Activated CD4-positive, CD25-positive, alpha-beta regulatory T cell treated with anti-CD3 and anti-CD28 coated beads, Interleukin-2, amount 50 U/mL, for 72 hours (primary cell): ENCODE results near the gene MFSD12.
"Not testable (repeated sequence)": the region's sequence is repeated elsewhere in the genome, so short reads cannot be mapped to it uniquely, and the experiment has no call there.

Source experiments
- DNase-seq: peaks from one replicate; pipeline ENCODE4 v3.0.0; 2021

Gene MFSD12

DNA sequence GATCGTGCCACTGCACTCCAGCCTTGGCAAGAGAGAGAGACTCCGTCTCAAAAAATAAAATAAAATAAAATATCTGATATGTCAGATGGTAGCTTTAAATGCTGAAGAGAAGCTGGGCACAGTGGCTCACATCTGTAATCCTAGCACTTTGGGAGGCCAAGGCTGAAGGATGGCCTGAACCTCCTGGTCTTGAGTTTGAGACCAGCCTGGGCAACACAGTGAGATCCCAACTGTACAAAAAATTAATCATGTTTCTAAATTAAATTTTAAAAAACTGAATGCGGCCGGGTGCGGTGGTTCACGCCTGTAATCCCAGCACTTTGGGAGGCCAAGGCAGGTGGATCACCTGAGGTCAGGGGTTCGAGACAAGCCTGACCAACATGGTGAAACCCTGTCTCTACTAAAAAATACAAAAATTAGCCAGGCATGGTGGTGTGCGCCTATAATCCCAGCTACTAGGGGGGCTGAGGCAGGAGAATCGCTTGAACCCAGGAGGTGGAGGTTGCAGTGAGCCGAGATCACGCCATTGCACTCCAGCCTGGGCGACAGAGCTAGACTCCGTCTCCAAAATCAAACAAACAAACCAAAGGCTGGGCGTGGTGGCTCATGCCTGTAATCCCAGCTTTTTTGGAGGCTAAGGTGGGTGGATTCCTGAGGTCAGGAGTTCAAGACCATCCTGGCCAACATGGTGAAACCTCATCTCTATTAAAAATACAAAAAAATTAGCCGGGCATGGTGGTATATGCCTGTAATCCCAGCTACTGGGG, 26.8 kb upstream of the MFSD12 start:
- not testable (repeated sequence) for DNase-seq

DNA sequence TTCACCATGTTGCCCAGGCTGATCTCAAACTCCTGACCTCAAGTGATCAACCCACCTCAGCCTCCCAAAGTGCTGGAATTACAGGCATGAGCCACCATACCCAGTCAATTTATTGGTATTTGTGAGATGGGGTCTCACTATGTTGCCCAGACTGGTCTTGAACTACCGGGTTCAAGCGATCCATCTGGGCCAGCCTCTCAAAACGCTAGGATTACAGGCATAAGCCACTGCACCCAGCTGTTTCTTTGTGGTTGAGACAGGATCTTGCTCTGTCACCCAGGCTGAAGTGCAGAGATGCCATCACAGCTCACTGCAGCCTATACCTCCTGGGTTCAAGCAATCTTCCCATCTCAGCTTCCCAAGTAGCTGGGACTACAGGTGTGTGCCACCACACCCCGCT, 24.4 kb upstream of the MFSD12 start:
- not testable (repeated sequence) for DNase-seq

DNA sequence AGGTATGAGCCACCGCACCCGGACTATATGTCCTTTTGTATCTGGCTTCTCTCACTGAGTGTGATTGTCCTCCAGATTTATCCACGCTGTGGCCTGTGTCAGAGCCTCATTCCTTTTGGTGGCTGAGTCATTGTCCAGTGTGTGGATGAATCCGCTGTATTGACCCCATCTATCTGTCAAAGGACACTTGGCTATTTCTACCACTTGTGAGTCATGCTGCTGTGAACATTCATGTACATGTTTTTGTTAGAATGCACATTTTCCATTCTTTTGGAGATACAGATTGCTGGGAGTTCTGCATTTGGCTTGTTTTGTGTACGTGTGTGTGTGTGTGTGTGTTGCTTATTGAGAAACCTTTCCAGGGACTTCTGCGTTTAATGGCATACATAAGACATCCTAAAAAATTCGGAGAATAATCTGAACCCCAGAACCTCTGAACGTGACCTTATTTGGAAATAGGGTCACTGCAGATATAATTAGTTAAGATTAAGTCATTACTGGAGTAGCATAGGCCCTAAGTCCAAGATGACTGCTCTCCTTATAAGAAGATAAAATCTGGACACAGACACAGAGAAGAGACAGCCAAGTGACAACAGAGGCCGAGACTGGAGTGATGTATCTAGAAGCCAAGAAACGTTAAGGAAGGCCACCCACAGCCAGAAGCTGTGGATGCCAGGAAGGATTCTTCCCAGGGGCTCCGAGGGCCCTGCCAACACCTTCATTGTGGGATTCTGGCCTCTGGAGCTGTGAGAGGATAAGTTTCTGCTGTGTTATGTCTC, 23.0 kb upstream of the MFSD12 start:
- DNase-seq, result no peak

DNA sequence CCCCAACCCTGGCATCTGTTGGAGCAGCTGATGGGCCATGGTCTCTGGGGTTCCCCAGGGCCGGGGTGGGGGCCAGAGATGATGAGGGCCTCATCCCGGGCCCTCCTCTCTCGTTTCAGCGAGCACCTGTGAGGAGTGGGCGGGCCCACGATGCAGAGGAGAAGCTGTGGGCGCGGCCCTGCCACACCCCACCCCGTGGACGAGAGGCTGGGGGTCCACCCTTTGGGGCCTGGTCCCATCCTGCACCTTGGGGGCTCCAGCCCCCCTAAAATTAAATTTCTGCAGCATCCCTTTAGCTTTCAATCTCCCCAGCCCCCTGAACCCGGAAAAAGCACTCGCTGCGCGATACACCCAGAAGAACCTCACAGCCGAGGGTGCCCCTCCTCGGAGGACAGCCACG, 21.0 kb upstream of the MFSD12 start:
- no peak for DNase-seq

DNA sequence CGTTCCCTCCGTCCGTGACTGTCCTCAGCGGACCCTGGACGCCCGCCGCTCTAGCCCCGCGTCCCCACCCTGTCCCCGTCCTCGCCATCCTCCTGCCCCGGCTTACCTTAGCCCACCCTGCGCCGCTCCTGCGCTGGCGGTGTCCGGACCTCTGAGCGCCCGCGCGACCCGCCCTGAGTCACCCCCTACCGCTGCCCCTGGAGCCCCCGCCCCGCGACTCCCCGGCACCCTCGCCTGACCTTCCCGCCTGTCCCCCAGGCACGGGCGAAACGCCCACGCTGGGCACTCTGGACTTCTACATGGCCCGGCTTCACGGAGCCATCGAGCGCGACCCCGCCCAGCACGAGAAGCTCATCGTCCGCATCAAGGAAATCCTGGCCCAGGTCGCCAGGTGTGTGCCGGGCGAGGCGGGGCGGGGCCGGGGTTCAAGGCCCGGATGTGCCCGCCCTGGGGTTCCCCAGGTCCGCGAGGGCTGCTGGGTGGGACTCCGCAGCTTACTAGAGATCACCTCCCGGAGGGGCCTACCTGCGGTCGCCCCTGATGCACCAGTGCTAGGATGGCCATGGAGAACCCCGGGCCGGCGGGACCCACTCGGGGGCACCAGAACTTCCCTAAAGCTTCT, 20.4 kb upstream of the MFSD12 start:
- no peak for DNase-seq

DNA sequence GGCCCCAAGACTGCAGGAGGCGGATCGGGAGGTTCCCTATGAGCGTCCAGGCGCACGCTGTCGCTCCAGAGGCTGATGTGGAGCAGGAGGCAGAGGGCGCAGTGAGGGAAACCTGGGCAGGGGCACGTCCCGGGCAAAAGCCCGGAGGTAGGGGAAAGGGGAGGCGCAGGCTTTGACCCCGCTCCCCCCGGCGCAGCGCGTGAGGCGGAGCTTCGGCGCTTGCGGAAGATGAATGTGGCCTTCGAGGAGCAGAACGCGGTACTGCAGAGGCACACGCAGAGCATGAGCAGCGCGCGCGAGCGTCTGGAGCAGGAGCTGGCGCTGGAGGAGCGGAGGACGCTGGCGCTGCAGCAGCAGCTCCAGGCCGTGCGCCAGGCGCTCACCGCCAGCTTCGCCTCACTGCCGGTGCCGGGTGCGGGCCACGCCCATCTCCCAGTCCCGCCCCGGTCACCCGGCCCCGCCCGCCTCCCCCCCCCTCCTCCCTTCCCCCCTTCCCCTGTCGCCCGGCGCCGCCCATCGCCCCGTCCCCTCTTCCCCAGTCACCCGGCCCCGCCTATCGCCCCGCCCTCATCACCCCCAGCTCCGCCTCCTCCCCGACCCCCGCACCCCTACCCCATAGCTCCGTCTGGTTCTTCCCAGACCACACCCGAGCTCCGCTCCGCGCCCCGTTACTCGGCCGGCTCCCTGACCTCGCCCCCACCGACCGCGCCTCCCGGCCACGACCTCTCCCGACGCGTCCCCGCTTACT, 19.5 kb upstream of the MFSD12 start:
- DNase-seq, result no peak

DNA sequence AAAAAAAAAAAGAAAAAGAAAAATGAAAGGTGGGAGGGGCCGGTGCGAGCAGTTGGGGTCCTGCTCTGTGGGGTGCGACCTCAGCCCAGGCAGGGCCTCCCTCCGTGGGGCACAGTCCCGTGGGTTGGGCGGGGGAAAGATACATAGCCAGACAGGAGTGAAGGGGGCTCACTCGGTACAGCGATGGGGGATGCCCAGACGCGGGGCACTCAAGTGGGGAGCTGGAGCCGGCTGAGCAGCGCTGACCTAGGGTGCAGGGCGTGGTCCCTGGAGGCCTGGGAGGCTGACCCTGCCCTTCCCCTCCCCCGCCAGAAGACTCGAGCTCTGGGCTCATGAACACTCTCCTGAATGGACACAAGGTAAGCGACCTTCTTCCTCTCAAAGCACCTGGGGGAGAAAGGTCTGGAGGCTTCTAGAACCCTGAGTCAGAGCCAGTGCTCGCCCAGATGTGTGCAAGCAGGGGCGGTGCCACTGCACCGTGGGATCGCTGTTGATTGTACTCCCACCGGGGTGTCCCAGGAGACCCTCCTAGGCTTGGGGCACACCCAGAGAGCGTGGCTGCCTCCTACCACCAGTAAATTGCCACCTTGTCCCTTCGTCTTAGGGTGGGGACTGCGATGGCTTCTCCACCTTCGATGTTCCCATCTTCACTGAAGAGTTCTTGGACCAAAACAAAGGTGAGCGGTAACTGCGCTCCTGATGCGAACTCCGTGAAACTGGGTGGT, 18.7 kb upstream of the MFSD12 start:
- no peak for DNase-seq

DNA sequence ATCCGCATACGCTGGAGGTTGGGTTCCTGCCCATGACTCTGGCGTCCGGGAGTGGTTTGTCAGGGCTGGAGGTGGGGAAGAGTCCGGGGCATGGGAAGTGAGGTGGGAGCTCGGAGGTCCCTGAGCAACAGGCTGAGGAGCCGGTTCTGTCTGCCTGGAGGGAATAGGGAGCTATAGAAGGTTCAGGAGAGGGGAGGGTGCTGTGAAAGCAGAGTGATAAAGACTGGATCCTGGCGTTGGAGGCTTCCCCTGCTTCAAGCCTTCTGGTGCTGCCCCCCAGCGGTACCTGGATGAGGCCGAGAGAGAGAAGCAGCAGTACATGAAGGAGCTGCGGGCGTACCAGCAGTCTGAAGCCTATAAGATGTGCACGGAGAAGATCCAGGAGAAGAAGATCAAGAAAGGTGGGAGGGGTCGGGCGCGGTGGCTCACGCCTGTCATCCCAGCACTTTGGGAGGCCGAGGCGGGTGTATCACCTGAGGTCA, 17.9 kb upstream of the MFSD12 start:
- no peak for DNase-seq

DNA sequence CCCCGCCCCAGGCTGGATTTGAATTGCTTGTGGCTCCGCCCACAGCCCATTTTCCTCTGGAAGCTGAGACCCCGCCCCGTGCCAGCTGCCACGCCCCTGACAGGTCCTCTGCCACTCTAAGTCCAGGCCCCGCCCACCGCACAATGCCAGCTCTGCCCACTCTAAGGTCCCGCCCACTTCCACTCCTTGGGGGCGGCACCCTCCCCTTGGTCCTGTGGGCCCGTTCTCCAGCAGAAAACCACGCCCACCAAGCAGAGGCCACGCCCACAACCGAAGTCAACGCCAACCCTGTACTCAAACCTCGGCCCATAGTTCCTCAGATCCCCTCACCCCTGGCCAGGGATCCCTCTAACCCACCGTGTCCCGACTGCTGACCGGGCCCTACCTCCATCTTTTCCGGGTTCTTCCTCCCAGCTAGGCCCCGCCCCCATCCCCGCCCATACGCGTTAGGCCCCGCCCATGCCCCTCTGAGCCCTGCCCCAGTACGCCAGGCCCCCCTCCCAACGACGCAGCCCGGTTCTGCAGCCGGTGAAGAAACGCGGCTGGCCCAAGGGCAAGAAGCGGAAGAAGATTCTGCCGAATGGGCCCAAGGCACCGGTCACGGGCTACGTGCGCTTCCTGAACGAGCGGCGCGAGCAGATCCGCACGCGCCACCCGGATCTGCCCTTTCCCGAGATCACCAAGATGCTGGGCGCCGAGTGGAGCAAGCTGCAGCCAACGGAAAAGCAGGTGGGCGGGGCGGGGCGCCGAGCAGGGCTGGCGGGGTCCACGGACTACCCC, 16.7 kb upstream of the MFSD12 start:
- peak; percentile 85 for DNase-seq

DNA sequence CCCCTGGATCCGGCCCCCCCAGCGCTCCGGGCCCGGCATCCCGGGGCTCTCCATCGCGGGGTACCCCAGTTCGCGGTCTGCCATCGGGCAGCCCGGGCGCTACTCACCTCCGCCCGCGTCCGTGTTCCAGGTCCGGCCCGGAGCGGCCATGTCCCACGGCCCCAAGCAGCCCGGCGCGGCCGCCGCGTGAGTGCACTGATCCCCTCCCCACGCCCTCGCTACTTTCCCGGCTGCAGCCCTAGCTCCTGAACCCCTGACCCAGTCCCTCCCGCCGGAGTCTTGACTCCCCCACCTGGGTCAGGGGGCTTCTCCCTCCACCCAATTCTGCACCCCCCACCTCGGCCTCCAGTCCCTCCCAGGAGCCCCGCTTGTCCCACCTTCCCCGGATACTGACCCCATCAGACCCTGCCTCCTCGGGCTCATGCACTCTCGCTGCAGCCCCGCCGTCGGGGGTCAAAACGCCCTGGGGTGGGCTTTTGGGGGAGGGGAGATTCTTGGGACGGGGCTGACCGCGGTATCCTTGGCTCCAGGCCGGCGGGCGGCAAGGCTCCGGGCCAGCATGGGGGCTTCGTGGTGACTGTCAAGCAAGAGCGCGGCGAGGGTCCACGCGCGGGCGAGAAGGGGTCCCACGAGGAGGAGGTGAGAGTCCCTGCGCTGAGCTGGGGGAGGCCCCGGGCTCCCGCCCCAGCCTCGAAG, 15.9 kb upstream of the MFSD12 start:
- DNase-seq, result no peak

DNA sequence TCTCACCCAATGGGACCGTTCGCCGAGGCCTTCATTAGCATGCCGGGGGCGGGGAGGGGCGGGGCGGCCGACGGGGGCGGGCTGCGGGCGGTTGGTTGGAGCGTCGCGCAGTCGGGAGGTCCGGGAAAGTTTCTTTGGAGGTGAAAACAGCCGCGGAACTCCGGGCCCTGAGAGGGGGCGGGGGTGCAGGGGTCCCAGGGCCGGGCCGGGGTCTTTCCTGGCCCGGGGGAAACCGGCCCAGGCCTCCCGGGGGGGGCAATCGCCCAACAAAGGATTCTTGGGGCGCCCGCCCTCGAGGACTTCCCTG, 15.4 kb upstream of the MFSD12 start, which contains the start of gene HMG20B:
HMG20B (plus strand) TSS at position 90 of the 307 bp plus-strand sequence. CDS start 366 bp downstream, outside the sequence.
- DNase-seq, result no peak

DNA sequence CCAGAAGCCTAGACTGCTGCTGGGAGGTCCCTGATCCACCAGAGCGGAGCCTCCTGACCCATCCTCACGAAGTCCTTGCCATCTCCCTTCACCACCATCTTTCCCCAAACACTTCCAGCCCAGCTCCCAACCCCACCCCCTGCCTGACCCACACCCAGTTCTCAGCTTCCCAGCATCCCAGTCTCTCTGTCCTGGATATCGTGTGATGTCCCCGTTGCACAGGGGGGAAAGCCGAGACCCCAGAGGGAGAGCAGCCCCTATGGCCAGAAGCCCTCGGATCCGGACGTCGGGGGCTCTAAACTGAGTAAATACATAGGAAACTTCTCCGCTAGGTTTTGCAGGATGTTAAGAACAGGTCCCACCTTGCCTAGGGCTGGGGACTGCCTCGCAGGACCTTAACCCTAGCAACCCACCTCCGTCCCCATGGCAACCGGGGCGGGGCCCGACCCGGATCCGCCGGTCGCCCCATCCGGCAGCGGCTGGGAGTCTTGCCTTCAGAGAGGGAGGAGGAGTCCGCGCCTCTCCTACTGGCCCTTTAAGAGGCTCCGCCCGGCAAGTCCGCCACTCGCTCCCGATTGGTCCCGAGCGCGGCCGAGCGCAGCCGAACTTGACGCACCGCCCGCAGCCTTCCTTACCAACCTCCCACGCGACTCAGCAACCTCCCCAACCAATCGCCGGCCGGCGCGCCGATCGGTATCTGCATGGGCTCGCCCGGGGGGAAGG, 14.9 kb upstream of the MFSD12 start:
- DNase-seq, result peak; percentile 99

DNA sequence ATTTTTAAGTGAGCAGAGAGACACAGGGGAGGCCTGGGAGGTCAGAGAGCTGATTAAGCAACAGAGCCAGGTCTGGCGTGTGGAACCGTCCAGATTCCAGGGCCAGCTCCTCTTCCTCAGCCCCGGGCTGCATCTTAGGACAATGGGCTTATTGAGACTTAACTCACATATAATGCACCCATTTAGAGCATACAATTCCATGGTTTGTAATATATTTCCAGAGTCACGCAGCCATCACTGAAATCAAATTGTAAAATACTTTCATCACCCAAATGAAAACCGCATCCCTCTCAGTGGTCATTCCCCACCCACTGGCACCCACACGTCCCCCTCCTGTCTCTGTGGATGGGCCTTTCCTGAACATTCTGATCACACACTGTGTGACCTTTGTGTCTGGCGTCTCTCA, 13.2 kb upstream of the MFSD12 start:
- no peak for DNase-seq

DNA sequence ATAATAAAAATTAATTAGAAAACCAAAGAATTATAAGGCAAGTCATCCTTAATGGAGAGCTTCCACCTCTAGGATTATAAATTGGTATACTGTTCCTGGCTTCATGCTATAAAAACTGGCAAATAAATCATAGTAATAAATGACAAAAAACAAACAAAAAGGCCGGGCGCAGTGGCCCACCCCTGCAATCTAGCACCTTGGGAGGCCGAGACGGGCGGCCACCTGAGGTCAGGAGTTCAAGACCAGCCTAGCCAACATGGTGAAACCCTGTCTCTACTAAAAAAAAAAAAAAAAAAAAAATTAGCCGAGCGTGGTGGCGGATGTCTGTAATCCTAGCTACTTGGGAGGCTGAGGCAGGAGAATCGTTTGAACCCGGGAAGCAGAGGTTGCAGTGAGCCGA, 12.7 kb upstream of the MFSD12 start:
- not testable (repeated sequence) for DNase-seq

DNA sequence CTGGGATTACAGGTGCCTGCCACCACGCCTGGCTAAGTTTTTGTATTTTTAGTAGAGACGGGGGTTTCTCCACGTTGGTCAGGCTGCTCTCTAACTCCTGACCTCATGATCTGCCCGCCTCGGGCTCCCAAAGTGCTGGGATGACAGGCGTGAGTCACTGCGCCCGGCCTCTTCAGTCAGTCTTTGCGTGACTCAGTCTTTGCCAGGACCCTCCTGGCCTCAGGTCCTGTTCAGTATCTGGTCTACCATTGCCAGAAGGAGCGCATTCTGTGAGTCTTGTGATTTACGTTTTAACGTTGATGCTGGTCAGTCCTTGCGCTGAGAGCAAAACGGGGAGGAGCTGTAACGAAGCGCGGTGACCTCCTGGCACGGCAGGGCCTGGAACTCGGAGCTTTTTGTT, 7.8 kb upstream of the MFSD12 start:
- no peak for DNase-seq

DNA sequence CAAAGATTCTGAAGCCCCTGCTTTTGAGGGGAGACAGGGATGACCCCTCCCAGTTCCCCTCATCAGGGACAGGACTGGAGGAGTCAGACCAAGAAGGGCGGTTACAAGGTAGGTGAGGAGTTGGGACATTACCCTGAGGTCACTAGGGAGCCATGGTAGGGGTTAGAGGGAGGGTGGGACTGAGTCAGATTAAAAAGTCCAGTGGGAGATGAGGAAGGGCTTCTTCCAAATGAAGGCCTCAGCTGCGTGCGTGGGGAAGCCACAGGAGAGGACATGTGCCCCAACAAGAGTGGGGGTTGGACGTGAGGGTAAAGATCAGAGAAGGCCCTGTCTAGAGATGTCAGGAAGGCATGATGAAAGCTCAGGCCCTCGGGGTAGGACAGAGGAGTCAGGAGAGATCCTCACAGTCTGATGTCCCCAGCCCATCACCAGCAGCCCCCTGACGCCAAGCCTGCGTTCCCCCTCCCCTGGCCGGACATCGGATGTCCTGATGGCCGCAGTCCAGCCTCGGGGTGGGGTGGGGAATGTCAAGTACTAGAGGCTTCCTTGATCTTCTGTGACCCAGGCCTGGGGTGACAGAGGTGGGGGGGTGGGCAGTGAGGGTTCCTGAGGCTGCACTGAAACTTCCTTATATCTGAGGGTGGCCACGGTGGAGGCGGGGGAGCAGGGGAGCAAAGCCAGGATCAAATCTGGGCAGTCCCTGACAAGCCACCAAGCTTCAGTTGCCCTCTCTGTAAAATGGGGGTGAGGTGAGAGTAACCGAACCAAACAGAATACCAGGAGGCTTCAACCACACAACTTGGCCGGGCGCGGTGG, 6.5 kb upstream of the MFSD12 start:
- no peak for DNase-seq

DNA sequence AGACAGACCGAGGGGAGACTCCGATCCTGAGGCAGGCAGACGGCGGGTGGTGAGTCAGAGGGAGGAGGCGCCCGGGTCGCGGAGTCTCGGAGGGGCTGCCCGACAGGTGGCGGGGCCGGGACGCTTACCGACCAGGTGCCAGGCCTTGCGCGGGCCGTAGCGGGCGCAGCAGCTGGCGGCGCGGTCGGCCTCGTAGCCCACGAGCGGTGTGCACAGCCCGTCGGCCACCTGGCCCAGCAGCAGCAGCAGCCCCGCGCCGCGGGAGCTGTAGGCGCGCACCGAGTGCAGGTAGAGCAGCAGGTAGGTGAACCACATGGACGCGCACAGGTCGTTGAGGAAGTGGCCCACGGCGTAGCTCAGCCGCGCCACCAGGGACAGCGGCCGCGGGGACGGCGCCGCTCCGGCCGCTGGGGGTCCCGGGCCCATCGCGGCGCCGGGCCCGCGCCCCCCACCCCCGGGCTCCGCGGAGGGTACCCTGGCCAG, 367 bp downstream of the MFSD12 start:
- DNase-seq, result peak; percentile 66

DNA sequence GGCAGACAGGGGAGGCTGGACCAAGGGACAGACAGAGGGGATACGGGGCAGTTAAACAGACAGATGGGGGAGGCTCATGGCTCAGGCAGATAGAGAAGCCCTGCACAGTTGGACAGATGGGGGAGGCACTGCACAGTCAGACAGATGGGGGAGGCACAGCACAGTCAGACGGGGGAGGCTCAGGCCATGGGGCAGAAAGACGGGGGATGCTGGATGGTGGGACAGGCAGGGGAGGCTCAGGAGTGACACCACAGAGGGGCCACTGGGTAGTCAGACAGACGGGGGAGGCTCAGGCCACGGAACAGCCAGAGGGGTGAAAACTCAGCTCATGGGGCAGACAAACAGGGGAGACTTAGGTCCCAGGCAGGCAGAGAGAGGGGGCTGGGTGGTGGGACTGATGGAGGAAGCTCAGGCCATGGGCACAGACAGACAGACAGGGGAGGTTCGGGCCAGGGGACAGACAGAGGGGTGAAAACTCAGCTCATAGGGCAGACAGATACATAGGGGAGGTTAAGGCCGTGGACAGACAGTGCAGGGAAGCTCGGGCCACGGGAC, 886 bp downstream of the MFSD12 start:
- no peak for DNase-seq
